Stimulated activated CD8-positive, alpha-beta memory T cell treated with anti-CD3 and anti-CD28 coated beads, Interleukin-15, amount 100 ng/mL, for 4 hours (primary cell): ENCODE results near the gene FHIT.
"Not testable (repeated sequence)": the region's sequence is repeated elsewhere in the genome, so short reads cannot be mapped to it uniquely, and the experiment has no call there.

Experiments
- DNase-seq, 2 donors: peaks; one replicate each; pipeline ENCODE4 v3.0.0-alpha.2; 2020; ENCODE audit warnings: low read depth in 2 of 2

FHIT gene

GRCh38 chr3:60992395-60992794, 258.9 kb downstream of the FHIT start:
- DNase-seq = no peak

DNA sequence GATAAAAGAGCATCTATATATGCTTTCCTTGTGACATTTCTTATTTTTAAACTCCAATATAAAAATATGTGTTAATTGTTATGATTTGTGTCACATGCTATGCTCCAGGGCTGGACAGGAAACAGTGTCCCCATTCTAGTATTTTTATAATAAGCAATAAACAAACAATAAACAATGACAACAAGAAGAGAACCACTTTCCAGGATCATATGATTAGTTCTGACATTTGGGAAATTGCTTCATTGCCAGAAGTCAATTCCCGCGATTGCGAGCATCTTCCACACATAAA, 260.9 kb downstream of the FHIT start:
- DNase-seq = no peak

DNA sequence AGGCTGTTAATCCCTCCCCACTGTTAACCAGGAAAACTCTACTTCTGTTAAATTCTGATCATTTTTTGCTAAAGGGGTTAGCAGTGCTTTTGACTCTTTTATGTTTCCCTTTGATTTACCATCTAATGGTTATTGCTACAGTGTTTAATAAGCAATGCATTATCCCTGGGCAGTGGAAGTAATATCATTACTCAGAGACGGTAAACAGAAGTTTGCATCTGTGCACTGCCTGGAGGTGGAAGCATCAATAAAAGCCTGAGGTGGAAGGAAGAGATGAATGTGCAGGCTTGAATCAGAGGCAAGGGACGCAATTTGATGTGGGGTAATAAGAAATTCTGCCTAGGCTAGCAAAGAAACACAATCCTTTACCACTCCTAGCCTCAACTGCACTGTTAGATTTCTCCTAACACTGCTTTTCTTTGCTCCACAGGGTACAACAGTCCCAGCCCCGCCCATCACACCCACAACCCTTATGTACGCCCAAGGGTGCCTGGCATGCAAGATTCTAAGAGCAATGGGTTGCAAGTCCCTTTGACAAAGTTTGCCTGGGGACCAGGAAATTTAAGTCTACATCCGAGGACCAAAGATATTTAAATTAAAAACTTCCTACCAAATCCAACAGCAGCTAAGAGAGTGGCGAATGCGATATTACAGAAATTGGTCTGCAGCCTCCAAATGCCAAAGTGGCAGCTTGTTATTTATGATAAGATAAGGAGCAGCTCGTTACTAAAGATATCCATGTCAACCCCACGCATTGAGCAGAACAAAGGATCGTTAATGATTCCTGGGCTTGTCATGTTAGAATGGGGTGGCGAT, 261.4 kb downstream of the FHIT start:
- no peak for DNase-seq

DNA sequence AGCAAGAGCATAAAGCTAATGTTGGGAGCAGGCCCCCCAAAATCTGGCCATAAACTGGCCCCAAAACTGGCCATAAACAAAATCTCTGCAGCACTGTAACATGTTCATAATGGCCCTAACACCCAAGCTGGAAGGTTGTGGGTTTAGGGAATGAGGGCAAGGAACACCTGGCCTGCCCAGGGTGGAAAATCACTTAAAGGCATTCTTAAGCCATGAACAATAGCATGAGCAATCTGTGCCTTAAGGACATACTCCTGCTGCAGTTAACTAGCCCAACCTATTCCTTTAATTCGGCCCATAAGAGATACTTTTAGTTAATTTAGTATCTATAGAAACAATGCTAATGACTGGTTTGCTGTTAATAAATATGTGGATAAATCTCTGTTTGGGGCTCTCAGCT, 264.1 kb downstream of the FHIT start:
- not testable (repeated sequence) for DNase-seq

- DNase-seq = no peak
Measured at GRCh38 chr3:60986552-60986951, 264.7 kb downstream of the FHIT start.

DNA sequence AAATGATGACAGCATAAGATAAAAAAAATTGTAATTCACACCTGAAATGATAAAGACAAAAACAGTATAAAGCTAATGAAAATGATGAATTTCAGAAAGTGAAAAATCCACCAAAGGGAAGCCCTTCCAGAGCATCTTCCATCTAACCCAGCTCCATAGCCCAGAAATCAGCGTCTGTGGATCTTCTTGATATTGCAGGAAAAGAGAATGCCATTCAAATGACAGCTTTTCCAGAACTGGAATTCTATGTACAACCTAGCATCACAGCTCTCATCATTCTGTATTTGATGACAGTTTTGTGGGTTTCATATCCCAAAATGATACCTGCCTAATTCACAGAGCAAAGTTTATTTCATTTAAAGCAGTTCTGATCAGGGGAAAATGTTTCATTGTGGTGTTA, 267.3 kb downstream of the FHIT start:
- DNase-seq = no peak

DNA sequence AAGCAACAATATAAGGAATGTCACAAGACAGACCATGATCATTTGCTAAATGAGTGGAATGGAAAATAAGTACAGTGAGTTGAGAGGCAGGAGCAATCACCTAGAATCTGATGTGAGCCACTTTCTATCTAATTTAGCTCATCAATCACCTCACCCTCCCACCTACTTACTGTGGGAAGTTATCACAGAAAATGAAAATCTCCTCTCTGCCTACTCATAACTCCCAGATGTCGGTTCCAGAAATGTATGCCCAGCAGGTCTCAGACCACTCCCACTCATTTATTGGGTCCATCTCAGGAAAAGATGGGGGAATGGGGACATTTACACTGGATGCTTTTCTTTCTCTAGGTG, 270.9 kb downstream of the FHIT start:
- no peak for DNase-seq

GRCh38 chr3:60979461-60980341, 271.6 kb downstream of the FHIT start:
- DNase-seq = no peak

DNA sequence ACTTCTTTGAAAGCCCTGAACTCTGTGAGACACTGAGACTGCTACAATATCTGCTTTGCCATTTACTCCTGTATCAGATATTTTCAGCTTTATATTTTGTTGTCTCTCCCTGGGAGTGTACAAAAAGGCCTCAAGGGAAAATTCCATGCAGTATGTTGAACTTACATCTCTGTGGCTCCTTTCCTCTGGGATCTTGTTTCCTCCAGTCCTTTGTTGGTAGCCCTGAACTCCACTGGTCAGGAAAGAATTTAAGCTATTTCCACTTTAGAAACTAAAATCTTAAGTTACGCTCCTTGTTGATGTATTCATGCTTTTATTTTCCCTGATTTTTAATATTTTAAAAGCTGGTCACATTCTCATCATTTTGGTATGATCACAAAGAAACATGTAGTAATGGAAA, 277.9 kb downstream of the FHIT start:
- no peak for DNase-seq

DNA sequence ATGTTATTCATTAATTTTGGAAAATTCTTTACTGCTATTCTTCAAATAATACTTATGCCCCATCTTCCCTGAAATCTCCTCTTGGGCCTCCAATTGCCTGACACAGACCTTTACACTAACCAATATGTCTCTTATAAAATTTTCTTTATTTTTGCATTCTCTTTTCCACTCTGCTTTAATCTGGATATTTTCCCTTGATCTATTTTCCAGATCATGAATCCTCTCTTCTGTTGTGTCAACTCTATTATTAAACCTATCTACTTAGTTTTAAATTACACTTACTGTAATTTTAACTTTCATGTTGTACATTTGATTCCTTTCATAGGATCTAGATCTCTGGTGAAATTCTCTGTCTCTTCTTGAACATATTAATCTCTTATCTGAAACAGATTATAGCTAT, 278.7 kb downstream of the FHIT start:
- DNase-seq = no peak

- no peak for DNase-seq
Measured at GRCh38 chr3:60970850-60971249, 280.4 kb downstream of the FHIT start.

- DNase-seq = no peak
Measured at GRCh38 chr3:60967141-60967540, 284.1 kb downstream of the FHIT start.

GRCh38 chr3:60957541-60957940, 293.7 kb downstream of the FHIT start:
- no peak for DNase-seq

GRCh38 chr3:60956729-60957128, 294.5 kb downstream of the FHIT start:
- no peak for DNase-seq

GRCh38 chr3:60955034-60955433, 296.2 kb downstream of the FHIT start:
- DNase-seq = no peak

GRCh38 chr3:60954048-60954447, 297.2 kb downstream of the FHIT start:
- DNase-seq = no peak

DNA sequence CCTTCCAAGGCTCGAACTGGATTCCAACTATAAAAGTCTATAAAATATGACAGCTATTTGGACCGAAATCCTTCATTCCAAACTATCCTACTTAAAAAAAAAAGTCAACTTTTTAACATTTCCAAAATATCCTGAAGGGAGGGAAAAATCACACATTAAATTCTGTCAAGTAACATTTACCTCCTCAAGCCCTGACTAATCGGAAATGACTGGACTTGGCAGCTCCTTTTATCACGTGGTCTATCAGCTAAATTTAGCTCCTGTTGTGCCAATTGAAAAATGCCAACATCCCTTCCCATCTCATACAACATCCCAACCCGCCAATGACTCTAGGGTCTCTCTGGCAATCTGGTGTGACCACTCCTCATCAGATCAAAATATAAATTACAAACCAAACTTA, 297.9 kb downstream of the FHIT start:
- no peak for DNase-seq

DNA sequence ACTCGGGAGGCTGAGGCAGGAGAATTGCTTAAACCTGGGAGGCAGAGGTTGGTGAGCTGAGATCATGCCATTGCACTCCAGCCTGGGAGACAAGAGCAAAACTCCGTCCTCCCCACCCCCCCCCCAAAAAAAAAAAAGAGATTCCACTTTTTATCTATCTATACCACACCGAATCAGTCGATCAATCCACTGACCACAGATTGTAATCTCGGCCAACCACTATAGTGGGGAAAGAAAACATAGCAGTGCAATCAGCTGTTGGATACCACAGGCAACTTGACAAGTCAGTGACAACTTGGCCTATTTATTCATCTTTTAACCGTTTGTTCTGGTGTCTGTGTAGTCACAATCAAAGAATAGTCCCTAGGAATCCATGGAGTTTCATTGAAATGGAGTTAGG, 299.2 kb downstream of the FHIT start:
- DNase-seq = no peak

- DNase-seq = no peak
Measured at GRCh38 chr3:60949146-60949545, 302.1 kb downstream of the FHIT start.

DNA sequence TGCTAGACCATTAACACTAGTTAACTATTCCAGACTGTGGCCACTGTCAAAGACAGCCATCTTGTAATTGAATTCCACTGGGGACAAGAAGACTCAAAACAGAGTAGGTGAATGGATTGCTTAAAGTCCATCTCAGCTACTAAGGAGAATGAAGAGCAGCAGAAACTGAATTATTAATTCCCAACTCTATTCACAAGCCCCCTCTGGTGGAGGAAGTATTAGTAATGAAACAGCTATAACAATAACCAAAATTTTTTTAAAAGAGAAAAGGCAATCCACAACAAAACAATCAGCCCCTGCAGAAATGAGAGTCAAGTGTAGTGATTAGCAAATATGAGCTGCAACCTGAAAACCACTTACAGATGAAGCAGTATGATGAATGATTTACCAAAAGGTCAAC, 302.8 kb downstream of the FHIT start:
- no peak for DNase-seq

- no peak for DNase-seq
Measured at GRCh38 chr3:60935709-60936108, 315.5 kb downstream of the FHIT start.

GRCh38 chr3:60933824-60934223, 317.4 kb downstream of the FHIT start:
- no peak for DNase-seq

- no peak for DNase-seq
Measured at GRCh38 chr3:60932643-60933042, 318.6 kb downstream of the FHIT start.
